GM23248 (cell line): ENCODE measurements around the gene SRP14.

Experiments used
- EZH2 ChIP-seq: fragments of 200-600 bp; sonication (generic); IDR thresholded peaks from 2 replicates; pipeline ENCODE4 v1.6.1; 2018; ENCODE audit warnings: antibody characterized with exemption, mild to moderate bottlenecking; ENCODE audit not compliant: insufficient read depth, poor library complexity, severe bottlenecking
- EZH2phosphoT487 ChIP-seq: fragments of 200-600 bp; sonication (generic); IDR thresholded peaks from 2 replicates; pipeline ENCODE4 v1.6.1; 2018; ENCODE audit warnings: antibody characterized with exemption, moderate library complexity, mild to moderate bottlenecking, low read depth; ENCODE audit not compliant: insufficient read depth

DNA sequence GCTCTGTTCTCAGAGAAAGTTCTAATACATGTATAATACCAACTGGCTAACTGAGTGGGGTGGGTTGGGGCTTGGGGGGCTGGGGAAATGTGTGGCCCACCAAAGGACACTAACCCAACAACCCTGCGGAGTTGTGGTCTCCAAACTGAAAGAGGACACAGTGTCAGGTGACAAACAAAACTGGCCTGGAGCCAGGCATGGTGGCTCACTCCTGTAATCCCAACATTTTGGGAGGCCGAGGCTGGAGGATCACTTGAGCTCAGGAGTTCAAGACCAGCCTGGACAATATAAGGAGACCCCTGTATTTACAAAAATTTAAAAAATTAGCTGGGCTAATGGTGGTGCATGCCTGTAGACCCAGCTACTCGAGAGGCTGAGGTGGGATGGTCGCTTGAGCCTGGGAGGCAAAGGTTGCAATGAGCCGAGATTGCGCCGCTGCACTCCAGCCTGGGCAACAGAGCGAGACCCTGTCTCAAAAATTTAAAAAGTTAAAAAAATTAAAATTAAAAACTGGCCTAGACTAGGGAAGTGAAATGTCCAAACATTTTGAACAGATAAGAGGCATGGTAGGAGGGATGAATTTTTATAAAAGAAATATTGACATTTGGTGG lies 31.7 kb upstream of the SRP14 start:
- no peak for TF ChIP-seq EZH2
- no peak for TF ChIP-seq EZH2phosphoT487
